GM23338 (cell line): ENCODE data around the gene ARG2.

Experiments
- EZH2 ChIP-seq: fragments of 200-600 bp; sonication (generic); IDR thresholded peaks from one replicate; pipeline ENCODE4 v1.8.0; 2017; ENCODE audit warnings: antibody characterized with exemption, mild to moderate bottlenecking, low read depth; ENCODE audit not compliant: unreplicated experiment
- TF ChIP-seq, protein P1 (sequence below), 2 experiments: fragments of 200-600 bp in 1 of 2; sonication (generic) in 1 of 2; conservative IDR thresholded peaks; 2 replicates each; pipeline versions ENCODE4 v1.5.1 to v1.6.1; 2016 to 2017; ENCODE audit warnings: antibody characterized with exemption in 2 of 2, low read depth in 2 of 2, mild to moderate bottlenecking in 2 of 2, moderate library complexity in 1 of 2

DNA sequence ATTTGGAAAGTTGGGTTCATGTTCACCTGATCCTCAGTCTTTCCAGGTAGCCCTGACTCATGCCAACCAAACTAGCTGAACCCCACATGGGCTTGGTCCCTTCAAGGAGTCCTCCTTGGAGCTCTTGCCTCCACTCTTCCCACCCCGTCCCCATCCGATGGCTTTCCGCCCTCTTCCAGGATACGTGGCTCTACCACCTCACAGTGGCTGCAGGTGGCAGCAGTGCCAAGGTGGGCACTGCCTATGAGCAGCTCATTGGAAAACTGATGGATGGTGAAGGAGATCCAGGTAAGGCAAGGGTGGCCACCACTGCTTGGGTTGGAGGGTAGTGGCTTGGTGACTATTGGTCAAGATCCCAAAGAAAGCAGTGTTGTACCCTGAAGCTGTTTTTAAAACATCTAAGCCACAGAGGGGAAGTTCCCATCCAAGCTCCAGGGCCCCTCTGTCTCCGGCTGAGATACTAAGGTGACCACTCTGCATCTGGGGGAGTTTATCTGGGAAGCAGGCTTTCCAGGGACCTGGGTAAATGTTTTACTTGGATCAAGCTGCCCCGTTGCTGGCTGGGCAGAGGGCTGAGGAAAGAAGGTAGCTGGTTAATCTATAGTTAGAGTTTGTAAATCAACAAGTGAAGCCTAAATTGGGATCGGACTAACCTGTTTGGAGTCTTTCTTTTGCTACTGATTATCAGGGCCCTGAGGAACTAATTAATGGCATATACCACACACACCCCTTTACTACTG, 43.3 kb upstream of the ARG2 start:
- TF ChIP-seq, protein P1, sequence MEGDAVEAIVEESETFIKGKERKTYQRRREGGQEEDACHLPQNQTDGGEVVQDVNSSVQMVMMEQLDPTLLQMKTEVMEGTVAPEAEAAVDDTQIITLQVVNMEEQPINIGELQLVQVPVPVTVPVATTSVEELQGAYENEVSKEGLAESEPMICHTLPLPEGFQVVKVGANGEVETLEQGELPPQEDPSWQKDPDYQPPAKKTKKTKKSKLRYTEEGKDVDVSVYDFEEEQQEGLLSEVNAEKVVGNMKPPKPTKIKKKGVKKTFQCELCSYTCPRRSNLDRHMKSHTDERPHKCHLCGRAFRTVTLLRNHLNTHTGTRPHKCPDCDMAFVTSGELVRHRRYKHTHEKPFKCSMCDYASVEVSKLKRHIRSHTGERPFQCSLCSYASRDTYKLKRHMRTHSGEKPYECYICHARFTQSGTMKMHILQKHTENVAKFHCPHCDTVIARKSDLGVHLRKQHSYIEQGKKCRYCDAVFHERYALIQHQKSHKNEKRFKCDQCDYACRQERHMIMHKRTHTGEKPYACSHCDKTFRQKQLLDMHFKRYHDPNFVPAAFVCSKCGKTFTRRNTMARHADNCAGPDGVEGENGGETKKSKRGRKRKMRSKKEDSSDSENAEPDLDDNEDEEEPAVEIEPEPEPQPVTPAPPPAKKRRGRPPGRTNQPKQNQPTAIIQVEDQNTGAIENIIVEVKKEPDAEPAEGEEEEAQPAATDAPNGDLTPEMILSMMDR (conservative IDR thresholded peaks at IDR 0.05; ENCODE audit: low read depth in 2 of 2) = 0 out of 4 replicates have a peak, but pooled peaks of 1 of the 2 experiments have one; percentile 7
- no peak for TF ChIP-seq EZH2
